ENCODE data around the gene CELA3B.
A peak's percentile ranks its signal among the peaks of the same experiment; 100 is the strongest.
"Not testable (repeated sequence)": the region's sequence is repeated elsewhere in the genome, so short reads cannot be mapped to it uniquely, and the experiment has no call there.

CELA3B gene

DNA sequence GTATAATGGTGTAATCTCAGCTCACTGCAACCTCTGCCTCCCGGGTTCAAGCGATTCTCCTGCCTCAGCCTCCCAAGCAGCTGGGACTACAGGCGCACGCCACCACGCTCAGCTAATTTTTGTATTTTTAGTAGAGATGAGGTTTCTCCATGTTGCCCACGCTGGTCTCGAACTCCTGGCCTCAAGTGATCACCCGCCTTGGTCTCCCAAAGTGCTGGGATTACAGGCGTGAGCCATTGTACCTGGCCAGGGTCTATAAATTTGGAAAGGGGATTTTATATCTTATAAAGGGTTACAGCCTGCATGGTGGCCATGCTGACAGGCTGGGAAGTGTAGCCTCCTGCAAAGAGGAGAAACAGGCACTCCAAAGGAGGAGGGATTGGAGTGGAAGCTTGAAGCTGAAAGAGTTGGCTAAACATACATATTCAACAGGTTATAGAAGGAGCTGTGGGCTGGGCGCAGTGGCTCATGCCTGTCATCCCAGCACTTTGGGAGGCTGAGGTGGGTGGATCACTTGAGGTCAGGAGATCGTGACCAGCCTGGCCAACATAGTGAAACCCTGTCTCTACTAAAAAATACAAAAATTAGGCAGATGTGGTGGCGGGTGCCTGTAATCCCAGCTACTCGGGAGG is 37.9 kb downstream of the CELA3B start:
- not testable (repeated sequence) for DNase-seq

DNA sequence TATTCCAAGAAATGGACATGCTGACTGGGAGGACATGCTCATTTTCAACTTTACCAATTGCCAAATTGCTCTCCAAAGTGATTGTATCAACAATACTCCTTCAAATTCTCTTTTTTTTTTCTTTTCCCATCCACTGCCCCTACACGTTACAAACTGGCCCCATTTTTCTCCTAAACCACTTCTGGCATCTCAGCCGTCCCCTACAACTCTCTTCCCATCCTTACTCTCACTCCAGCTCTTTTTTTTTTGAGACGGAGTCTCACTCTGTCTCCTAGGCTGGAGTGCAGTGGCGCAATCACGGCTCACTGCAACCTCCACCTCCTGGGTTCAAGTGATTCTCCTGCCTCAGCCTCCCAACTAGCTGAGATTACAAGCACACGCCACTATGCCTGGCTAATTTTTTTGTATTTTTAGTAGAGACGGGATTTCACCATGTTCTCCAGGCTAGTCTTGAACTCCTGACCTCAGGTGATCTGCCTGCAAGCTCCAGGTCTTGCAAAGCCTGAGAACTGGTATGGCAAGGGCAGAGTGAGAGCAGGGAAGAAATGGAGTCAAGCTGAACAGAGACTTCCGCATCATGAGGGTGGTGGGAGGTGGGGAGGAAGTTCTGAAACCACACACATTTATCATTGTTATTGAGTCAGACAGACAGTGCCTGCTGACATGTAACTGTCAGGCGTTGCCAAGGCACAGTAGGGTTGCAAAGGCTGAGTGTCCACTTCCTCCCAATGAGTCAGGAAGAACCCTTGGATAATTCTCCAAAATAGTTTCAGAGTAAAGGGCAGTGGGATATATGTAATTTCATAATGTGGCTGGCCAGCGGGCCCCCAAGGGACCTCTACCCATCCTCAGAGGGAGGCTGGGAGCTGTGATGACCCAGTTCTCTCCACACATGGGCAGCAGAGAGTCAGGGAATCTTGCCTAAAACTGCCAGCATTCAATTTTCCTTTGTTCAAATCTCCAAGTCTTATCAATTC is 42.0 kb downstream of the CELA3B start:
- DNase-seq: no peak

DNA sequence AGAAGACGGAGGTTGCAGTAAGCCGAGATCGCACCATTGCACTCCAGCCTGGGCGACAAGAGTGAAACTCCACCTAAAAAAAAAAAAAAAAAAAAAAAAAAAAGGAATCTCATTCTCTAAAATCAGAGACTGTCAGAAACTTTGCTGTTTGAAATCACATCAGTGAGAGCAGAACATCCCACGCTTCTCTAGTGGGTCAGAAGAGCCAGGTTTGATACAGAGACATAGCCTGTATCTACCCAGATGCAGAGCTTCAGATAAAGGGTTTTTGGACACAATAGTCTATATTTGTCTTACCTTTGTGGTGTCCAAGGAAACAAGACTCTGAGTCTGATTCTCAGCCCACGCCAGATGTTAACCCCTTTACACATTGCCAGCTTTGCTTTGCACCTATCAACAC is 44.2 kb downstream of the CELA3B start:
- DNase-seq: no peak

DNA sequence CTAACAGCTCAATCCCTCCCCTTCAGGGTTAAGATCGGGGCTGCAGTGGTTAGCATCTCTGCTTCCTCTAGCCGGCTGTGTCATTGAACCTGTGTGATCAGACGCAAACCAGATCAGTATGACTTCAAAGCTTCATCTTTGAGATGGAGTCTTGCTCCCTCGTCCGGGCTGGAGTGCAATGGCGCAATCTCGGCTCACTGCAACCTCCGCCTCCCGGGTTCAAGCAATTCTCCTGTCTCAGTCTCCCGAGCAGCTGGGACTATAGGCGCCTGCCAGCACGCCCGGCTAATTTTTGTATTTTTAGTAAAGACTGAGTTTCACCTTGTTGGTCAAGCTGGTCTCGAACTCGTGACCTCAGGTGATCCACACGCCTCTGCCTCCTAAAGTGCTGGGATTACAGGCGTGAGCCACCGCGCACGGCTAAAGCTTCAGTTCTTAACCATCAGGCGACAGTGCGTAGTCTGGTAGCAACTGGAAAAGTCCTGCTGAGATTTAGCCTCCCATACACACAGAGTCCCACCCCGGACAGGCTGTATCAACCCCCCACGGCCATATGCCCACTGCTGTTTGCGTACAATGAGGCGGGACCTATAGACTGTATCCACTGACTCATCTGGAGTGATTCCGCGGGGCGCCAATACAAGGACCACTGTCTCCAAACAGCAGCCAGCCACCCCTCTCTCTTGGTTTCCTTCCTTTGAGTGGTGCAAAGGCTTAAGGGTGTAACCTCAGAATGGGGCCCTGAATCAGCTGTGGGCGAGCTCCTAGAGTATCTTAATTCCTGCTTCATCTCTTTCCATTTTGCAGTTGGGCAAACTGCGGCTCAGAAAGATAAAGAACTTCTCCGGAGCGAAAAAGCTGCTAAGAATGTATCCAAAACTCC is 47.9 kb downstream of the CELA3B start:
- peak; percentile 96 for DNase-seq

DNA sequence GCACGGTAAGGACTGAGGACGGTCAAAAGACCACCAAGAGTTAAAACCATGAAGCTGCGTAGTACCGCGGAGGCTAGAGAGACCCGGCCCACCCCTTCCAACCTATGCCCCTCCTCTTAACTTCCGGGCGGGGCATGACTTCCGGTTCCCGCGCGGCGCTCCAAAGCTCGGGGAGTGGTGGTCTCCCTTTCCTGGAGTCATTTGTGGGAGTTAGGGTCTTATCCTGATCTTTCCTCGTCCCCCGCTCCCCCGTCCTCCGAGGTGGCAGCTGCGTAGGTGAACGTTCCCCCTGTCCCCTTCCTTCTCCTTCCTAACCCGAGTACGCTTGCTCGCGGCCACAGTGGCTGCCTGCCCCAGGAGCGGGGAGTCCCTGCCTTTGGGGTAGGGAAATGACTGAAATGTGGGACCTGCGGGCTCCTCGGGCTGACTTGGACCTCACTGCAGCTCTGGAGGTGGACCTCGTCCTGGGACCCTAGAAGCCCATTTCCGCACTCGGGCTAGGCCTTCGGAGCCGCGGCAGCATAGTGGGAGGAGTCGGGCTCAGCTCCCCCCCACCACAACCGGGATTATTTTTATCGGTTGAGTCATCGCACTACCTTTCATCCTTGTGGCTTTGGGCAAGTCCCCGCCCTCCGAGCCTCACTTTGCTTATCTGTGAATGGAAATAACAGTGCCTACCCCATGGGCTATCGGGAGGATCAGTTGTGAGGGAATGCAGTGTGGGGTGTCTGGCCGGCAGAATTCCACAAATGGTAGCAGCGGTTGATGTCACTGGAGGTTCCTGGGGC is 48.7 kb downstream of the CELA3B start:
- DNase-seq: peak; percentile 96

DNA sequence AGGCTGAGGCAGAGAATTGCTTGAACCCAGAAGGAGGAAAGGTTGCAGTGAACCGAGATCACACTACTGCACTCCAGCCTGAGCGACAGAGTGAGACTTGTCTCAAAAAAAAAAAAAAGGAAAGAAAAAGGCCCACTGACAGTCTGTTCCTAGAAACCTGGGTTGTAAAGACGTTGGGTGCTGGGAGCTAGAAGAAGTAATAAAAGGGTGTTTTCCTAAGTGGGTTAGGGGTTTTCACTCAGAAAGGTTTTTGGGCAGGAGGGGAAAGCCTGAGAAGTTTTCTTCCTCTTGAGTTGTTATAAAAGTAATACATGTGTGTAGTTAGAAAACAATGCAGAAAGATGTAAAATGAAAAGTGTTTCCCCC is 50.1 kb downstream of the CELA3B start:
- DNase-seq: no peak

DNA sequence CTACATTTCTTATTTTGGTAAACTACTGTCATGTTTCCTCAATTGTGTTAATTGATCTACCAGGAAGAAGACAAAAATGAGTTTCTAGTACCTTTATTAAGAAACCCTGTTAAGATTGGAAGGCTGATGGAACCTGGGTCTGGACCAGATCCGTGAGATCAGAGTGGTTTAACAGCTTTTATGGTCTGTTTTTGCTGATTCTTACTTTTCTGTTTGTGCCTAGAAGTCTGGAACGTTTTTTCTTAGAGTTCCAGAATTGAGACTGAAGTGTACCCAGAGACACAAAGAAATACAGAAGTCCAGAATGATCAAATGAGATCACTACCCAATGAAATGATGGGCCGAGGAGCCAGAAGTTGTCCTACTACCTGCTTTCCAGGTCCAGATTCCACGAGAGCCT is 53.2 kb downstream of the CELA3B start:
- no peak for DNase-seq

DNA sequence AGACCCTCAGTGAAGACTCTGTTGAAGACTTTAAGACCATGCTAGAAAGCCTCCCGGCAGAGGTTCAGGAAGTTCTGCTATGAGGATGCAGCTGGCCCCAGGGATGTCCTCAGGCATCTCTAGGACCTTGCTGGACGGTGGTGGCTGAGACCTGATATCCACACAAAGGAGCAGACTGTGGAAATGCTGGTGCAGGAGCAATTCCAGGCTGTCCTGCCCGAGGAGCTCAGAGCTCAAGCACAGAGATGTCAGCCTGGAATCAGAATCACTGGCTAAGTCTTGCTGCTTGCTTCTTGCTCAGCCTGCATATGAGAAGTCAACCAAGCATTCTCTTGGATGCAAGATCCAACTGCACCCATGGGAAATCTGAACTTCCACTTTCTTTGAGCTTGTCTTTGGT is 53.7 kb downstream of the CELA3B start:
- DNase-seq: no peak

DNA sequence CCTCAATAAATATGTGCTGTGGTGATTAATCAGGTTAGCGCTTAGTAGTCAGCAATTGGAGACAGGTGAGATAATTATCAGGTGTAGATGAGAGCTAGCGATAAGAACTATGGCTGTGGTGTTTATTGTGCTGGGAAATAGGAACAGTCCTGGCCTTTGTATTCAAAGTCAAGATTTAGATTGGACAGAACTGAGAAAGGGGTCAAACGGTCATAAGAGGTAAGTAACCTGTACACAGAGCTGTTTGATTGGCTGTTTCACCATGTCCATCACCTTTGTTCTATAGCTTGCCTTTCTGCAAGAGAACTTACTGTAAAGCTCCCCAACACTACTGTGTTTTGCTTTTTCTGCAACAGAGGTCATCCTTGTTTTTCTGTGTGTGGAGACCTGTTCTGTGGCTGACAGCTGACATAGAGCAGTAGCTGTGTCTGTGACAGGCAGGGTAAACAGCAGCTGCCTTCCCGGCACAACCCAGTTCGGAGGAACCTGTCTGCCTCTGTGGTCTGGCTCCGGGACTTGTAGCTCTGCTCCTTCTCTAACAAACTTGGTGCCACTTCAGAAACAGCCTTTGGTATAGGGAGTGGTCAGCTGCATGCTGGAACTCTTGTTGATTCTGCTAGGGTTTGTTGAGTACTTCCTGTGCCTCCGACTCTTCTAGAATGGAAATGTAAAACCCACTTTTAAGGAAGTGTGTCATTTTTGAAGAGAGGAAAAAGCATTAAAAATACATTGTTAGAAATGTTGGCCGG is 54.6 kb downstream of the CELA3B start:
- no peak for DNase-seq

DNA sequence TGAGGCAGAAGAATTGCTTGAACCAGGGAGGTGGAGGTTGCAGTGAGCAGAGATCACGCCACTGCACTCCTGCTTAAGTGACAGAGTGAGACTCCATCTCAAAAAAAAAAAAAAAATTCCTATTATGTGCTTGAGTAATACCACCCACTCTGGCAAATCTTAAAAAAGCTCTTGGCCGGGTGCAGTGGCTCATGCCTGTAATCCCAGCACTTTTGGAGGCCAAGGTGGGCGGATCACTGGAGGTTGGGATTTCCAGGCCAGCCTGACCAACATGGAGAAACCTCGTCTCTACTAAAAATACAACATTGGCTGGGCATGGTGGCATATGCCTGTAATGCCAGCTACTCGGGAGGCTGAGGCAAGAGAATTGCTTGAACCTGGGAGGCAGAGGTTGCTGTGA is 58.0 kb downstream of the CELA3B start:
- DNase-seq: not testable (repeated sequence)

DNA sequence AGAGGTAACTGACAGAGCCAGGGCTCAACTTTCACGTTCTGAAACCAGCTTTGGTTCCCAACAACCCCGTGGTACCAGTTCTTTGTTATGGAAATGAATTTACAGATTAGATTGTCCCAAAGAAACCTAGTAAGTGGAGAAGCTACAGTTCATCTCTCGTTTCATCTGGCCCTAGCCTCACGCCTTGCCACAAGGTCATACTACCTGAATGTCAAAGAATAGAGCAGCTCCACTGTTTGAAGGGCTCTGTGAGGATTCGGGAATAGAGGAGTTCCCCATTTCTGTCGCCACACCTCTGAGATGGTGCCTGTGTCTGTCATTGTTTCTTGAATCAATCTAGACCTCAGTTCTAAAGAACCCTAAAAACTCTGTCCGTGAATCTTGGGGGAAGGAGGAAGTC is 60.7 kb downstream of the CELA3B start:
- DNase-seq: no peak

DNA sequence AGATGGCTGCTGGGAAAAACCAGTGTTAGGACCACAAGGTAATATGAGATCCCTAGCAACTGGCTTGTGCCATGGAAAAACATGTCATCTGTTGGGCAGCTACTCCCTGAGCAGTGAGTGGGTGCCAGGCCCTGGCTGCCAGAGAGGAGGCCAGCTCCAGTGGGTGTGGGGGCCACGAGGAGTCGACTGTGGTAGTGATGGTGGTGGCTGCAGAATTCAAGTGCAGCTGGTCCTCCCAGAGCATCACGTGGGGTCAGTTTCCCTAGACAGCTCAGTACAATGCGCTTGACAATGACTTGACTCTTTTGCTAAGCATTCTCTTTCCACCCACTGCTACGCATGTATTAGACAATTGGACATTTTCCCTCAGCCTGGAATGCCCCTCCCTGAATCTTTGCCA is 61.2 kb downstream of the CELA3B start:
- no peak for DNase-seq
